ENCODE data around the gene FCGR3A.
"Not testable (repeated sequence)": the region's sequence is repeated elsewhere in the genome, so short reads cannot be mapped to it uniquely, and the experiment has no call there.

The FCGR3A gene

DNA sequence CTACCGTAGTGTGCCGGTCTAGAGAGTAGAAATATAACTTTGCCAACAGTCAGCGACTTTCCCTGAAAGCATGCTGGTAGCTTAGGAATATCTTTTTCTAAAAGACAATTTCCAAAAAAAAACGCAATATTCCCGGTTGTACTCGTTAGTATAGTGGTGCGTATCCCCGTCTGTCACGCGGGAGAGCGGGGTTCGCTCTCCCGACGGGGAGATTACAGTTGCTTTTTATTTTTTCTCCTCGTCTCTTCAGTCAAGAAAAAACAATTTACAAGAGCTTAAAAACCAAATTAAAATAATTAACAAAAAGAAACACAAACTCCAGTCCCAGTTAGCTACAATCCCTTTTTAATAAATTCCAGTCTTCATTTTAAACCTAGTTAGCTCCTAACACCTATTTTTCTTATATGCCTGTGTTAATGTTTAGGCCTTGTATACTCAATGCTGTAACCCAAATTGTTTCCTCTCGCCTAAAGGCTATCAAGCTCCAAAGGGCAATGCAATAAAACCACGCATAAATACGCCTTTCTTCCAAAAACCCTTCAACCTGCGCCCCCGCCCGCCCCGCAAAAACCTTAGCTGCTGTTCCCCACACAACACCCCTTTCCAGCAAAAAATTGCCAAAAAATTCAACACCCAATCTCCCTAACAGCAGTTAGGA lies 17.5 kb downstream of the FCGR3A start:
- FAIRE-seq (no peak), DNase-seq (ENCODE audit: low spot score) (no peak)

DNA sequence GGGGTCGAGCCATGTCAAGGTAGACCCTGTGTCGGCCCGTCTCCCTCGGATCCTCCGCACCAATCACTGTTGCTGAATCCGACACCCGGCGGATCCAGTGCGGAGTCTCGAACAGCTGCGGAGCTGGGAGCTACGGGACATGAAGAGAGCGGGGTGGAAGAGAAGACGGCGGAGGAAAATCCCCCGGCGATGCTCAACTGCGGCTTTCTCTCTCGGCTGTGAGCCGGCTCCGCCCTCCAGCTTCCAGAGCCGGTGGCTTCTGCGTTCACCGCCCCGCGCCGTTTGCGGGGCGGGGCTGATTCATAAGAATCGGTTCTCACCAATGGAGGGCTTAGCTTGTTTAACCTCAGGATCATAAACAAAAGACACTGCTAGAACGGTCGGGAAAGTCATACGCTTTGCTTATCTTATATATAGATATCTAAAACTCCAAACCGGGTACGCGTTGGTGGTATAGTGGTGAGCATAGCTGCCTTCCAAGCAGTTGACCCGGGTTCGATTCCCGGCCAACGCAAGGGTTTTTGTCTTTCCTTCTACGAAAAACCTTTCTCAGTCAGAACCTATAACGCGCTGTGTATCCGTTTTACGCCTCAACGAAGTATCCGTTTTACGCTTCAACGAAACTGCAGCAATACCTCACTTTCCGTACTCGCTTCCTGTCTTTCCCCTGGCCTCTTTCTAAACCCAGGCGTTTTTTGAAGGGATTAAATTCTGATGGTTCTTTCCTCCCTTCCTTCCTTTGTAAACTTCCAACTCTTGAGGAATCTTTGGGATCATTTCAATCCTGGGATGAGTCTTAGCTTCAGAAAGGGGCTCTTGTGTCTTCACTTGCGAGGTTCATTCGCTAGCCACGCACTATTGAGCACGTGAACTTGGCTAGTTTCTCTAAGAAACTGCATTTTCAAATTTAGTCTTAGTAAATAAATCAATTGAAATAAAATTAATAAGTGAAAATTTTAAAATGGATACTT lies 18.7 kb downstream of the FCGR3A start:
- DNase-seq (ENCODE audit: low spot score) (peak; percentile 95), FAIRE-seq (peak; percentile 85)

DNA sequence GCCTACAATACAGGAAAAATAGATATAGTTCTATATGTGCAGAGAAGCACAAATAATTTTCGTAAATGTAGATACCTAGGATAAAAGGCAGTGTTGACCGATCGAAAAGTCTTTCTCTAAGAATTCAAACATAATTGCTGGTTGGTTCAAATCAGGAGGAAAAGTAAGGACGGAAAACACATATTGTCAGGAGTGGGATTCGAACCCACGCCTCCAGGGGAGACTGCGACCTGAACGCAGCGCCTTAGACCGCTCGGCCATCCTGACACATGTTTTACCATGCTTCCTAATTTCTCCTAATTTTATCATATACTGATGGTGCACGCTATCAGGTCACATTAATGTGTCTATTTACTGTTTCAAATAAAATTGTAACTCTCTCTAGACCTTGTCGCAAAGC lies 19.5 kb downstream of the FCGR3A start:
- FAIRE-seq: not testable (repeated sequence)
- peak; percentile 64 for DNase-seq (ENCODE audit: low spot score)

DNA sequence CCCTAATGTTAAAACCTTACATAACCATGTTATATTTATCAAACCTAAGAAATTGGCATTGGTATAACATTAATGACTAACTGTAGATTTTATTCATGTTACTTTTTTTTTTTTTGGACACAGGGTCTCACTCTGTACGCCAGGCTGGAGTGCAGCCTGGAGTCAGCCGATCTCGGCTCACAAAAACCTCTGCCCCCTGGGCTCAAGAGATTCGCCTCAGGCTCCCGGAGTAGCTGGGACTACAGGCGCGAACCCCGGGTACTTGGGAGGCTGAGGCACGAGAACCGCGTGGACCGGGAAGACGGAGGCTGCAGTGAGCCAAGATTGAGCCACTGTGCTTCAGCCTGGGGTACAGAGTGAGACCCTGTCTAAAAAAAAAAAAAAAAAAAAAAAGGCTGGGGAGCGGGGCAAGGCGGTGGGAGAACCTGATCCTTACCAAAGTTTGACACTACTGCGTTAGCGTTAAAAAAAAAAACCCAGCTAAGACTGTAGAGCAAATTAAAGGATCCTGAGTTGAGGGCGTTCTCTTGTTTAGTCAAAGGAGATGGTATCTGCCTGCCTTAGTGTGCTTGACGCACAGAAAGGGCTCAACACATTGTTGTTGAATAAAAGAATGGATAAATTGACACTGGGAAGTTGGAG lies 20.0 kb downstream of the FCGR3A start:
- DNase-seq (ENCODE audit: low spot score); FAIRE-seq: not testable (repeated sequence)

DNA sequence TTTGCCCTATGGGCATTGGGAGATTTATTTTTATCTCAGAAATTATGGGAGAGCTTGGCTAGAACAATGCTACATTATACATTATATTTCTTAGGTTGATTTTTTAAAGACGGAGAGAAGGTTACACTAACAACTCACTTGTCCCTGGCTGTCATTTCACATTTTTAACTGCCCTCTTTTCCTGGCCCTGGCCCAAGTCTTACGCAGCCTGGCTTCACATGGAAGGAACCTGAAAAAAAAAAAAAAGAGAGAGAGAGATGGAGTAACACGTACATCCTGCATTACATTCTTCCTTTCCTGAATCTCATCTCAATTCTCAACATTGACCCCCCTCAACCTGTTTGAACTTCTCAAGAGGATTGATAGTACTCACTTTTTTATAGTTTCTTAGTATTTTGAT lies 21.1 kb downstream of the FCGR3A start:
- FAIRE-seq; DNase-seq (ENCODE audit: low spot score): not testable (repeated sequence)

DNA sequence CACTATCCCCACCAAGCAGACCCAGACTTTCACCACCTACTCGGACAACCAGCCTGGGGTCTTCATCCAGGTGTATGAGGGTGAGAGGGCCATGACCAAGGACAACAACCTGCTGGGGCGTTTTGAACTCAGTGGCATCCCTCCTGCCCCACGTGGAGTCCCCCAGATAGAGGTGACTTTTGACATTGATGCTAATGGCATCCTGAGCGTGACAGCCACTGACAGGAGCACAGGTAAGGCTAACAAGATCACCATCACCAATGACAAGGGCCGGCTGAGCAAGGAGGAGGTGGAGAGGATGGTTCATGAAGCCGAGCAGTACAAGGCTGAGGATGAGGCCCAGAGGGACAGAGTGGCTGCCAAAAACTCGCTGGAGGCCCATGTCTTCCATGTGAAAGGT lies 23.7 kb downstream of the FCGR3A start:
- FAIRE-seq; DNase-seq (ENCODE audit: low spot score): not testable (repeated sequence)

DNA sequence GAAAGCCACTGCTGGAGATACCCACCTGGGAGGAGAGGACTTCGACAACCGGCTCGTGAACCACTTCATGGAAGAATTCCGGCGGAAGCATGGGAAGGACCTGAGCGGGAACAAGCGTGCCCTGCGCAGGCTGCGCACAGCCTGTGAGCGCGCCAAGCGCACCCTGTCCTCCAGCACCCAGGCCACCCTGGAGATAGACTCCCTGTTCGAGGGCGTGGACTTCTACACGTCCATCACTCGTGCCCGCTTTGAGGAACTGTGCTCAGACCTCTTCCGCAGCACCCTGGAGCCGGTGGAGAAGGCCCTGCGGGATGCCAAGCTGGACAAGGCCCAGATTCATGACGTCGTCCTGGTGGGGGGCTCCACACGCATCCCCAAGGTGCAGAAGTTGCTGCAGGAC lies 24.3 kb downstream of the FCGR3A start:
- not testable (repeated sequence) for FAIRE-seq; DNase-seq (ENCODE audit: low spot score)

DNA sequence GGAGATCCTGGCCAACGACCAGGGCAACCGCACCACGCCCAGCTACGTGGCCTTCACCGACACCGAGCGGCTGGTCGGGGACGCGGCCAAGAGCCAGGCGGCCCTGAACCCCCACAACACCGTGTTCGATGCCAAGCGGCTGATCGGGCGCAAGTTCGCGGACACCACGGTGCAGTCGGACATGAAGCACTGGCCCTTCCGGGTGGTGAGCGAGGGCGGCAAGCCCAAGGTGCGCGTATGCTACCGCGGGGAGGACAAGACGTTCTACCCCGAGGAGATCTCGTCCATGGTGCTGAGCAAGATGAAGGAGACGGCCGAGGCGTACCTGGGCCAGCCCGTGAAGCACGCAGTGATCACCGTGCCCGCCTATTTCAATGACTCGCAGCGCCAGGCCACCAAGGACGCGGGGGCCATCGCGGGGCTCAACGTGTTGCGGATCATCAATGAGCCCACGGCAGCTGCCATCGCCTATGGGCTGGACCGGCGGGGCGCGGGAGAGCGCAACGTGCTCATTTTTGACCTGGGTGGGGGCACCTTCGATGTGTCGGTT lies 24.8 kb downstream of the FCGR3A start:
- FAIRE-seq; DNase-seq (ENCODE audit: low spot score): not testable (repeated sequence)

DNA sequence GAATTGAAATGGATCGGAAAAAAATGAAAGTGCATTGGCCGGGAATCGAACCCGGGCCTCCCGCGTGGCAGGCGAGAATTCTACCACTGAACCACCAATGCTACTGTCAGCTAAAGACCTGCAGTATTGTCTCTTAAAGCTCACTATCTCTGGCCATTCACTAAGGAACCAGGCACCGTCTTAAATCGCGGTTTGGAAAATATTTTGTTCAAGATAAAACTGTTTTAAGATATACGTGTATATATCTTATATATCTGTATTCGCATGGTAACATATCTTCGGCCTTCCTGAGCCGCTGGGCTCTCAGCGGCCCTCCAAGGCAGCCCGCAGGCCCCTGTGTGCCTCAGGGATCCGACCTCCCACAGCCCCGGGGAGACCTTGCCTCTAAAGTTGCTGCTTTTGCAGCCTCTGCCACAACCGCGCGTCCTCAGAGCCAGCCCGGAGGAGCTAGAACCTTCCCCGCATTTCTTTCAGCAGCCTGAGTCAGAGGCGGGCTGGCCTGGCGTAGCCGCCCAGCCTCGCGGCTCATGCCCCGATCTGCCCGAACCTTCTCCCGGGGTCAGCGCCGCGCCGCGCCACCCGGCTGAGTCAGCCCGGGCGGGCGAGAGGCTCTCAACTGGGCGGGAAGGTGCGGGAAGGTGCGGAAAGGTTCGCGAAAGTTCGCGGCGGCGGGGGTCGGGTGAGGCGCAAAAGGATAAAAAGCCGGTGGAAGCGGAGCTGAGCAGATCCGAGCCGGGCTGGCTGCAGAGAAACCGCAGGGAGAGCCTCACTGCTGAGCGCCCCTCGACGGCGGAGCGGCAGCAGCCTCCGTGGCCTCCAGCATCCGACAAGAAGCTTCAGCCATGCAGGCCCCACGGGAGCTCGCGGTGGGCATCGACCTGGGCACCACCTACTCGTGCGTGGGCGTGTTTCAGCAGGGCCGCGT lies 25.5 kb downstream of the FCGR3A start, which contains the start of gene HSPA6:
HSPA6 (plus strand) TSS at position 724 of the 925 bp plus-strand sequence; CDS start at position 843, 119 bp downstream.
- peak; percentile 75 for DNase-seq (ENCODE audit: low spot score)
- FAIRE-seq: not testable (repeated sequence)

DNA sequence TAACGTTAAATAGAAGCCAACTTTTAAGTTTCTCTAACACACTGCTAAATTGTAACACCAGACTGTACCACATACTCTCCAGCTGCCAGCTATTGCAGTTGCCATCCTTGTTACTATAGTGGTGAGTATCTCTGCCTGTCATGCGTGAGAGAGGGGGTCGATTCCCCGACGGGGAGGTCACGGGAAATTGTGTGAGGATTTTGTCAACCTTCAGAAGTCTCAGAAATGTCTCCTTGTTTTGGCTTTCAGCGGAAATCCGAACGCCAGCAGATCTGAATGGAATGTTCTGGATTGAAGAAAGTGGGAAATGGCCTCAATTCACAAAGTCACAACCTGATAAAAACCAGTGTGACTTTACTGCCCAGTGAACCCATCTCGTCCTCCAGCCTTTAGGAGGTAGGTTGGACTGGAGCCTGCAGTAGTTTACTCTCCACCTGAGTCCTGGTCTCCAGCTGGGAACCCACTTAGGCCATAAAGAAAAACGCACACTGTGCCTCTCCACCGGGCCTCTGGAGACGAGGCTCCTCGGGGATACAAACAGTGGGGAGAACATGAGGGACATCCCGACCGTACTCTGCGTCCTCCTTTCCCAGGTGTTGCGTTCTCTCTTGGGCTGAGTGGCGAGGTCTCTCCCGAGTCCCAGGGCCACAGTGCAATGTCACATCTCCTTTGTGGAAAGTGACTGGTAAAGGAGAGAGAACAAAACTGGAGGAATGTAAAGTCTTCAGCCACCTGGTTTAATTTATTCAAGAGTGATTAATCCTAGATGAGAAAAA lies 26.4 kb downstream of the FCGR3A start:
- not testable (repeated sequence) for FAIRE-seq; DNase-seq (ENCODE audit: low spot score)

DNA sequence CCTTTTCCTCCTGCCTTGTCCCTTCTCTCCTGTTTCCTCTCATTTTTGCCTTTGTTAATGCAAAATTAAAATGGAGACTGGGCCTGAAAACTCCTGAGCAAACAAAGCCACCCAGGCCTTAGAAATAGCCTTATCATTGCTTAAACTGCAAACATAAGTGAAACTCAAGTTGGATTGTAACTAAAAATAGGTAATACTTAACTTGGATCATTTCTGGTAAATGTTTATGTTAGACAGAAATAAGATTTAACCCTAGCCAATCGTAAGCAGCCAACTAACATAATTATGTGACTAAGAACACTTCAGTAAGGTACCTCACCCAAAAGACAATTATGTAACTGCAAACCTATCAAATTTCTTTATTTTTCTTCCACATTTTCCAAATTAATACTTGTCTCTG lies 35.7 kb downstream of the FCGR3A start:
- DNase-seq (ENCODE audit: low spot score); FAIRE-seq: not testable (repeated sequence)

DNA sequence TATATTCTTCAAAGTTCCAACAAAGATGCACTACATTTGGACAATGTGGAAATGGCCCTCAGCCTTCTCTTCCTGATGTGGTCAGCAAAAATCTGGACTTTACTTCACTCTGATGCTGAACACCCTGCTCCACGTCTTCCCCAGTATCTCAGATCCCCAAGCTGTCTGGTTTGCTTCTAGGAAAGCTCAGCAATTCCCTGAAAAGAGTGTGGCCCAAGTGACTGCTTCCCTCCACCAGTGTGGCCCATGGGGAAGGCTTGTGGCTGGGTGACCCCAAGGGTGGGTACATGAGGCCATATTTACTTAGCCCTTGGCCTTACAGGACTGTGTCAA lies 36.2 kb downstream of the FCGR3A start:
- DNase-seq (ENCODE audit: low spot score); FAIRE-seq: not testable (repeated sequence)

DNA sequence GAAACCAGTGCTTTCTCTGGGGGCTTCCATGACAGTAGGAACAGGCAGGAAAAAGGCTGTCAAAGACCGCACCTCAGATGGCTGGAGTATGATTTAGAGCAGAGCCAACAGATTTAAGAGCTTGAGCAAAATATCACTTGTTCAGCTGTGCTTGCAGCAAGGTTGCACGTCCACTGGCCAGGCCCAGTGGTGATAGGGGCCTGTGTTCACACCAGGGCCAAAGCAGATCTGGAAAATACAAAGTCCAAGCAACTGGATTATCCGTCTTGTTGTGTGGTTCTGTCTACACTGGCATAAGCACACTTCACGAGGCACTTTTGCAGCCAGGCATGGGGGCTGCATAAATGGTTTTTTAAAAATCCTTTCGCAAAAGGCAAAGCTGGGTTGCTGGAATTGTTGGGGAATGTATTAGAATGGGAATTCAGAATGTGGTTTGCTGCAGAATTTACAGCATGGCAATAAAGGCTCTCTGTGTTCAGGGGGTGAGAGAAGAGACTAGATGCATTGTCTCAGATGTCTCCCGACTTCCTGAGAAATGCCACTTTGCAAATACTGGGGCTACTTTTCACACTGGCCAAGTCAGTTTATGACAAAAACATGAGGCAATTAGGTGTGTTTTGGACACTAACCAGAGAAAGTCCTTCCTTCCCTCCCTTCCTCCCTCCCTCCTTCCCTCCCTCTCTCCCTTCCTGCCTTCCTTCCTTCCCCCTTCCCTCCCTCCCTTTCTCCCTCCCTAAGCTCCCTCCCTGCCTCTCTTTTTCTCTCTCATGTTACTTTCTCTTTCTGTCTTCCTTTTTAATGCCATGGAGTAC lies 36.8 kb downstream of the FCGR3A start:
- not testable (repeated sequence) for FAIRE-seq; DNase-seq (ENCODE audit: low spot score)

DNA sequence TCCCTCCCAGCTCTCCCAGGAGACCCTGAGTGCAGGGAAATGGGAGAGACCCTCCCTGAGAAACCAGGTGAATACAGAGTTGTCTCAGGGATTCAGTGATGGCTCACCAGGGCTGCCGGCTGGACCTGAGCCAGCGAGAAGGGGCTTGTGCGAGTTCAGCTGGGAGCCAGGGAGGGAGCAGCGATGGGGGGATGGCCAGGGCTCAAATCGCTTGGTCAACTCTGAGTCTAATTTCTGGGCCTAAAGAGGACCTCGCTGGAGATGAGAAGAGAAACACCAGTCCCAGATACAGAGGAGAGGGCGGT lies 37.9 kb downstream of the FCGR3A start:
- FAIRE-seq: no peak
- no peak for DNase-seq (ENCODE audit: low spot score)

DNA sequence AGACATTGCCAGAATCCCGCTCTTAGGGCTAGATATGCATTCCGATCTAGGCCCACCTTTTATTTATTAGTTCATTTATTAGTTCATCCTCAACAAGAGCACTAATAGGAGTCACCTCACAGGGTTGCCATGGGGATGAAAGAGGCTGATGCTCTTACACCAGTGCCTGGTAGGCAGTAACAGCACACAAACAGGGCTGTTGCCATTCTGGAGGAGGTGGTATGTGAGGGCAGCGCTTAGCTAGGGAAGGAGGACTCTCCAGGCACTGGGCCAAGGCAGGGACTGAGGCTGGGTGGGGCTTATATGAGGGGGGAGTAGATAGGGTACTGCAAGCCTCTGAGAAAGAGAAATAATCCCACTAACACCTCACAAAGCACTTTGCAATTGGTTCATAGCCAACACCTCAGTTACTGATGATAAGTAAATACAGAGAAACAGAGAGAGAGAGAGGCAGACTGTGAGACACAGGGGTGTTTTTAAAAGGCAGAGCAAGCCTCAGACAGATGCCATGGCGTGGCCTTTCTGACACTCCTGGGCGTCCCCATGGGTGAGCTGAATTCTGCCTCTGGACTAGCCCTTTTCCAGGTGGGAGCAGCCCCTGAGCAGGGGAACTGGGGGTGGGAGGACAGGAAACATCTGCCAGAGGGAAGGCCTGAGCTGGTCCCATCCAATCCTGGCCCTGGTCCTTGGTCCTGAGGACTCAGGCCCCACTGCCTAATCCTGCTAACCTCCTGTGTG lies 38.4 kb downstream of the FCGR3A start:
- no peak for FAIRE-seq

DNA sequence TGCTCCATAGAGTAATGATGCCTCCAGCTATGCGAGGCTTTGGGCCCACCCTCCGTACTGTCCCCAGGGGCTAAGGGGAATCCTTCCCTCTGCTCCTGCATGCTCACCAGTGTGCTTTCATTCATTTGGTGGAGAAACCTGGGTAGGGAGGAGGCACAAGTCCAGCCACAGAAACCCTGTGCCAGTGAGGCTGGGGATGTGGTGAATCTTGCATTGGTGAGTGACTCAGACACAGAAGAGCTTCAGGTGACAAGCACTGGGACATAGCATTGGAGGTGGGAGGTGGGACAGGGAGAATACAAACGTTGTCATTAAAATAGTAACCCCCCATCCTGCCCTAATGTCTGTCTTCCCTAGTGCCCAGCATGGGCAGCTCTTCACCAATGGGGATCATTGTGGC lies 39.1 kb downstream of the FCGR3A start:
- DNase-seq (ENCODE audit: low spot score): no peak
- no peak for FAIRE-seq

More for the DNA sequence above, 38.4 kb downstream of the FCGR3A start:
- no peak for DNase-seq (ENCODE audit: low spot score)

DNA sequence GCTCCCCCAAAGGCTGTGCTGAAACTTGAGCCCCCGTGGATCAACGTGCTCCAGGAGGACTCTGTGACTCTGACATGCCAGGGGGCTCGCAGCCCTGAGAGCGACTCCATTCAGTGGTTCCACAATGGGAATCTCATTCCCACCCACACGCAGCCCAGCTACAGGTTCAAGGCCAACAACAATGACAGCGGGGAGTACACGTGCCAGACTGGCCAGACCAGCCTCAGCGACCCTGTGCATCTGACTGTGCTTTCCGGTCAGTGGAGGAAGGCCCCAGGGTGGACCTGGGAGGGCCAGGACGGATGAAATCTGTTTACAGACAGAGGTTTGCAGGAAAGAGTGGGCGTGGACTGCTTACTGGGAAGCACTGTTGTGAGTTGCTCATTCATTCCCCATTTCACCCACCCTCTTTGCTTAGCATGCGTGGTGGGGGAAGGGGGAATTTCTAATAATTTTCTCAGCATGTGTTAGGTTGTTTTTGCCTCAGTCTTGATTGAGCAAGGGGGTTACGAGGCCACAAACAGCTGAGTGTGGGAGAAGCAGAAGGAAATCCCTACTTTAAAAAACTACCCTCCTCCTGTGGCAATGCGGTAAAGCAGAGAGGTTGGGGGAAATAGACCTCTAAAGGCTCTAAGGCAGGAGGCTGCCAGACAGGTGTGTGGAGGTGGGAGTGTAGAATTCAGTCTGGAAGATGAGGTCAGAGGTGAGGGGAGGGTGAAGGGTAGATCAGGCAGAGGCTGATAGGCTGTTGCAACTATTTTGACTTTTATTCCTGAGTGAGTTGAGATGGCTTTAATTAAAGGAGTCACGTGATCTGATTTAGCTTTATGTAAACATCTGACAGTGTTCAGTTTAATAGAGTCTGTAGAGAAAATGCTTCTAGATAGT lies 43.0 kb downstream of the FCGR3A start:
- DNase-seq (ENCODE audit: low spot score) (no peak), FAIRE-seq (no peak)

Data from RCC 7860 (cell line).